Epithelial cell of esophagus (primary cell): ENCODE measurements around the gene AGT.

ENCODE experiments used
- DNase-seq: peaks from one replicate; pipeline ENCODE4 v3.0.0; 2010; ENCODE audit warnings: low read depth
- H3K4me3 ChIP-seq: 2 replicates; pipeline ENCODE4 v1.5.1; 2011; ENCODE audit warnings: mild to moderate bottlenecking, low read length, control low read depth
- CTCF ChIP-seq: IDR thresholded peaks from 2 replicates; pipeline ENCODE4 v1.5.1; 2011; ENCODE audit warnings: low read depth, mild to moderate bottlenecking, low read length, control low read depth, inconsistent platforms; ENCODE audit not compliant: insufficient read depth; ENCODE audit errors: missing control alignments

Gene AGT

GRCh38 chr1:230712470-230712942, 1.4 kb downstream of the AGT start:
- H3K4me3 ChIP-seq, result no peak overlapping the region
- no peak for TF ChIP-seq CTCF
- DNase-seq, result no peak

- DNase-seq, result peak; percentile 9
- no peak for TF ChIP-seq CTCF
- H3K4me3 ChIP-seq, result no peak overlapping the region
These were observed 2.7 kb downstream of the AGT start for GRCh38 chr1:230711245-230711644.

GRCh38 chr1:230710543-230710904, 3.4 kb downstream of the AGT start:
- DNase-seq, result no peak
- TF ChIP-seq CTCF, result no peak
- H3K4me3 ChIP-seq, result no peak overlapping the region

GRCh38 chr1:230709619-230710542, 4.0 kb downstream of the AGT start:
- H3K4me3 ChIP-seq, result no peak overlapping the region
- DNase-seq, result no peak
- no peak for TF ChIP-seq CTCF

GRCh38 chr1:230708631-230709580, 5.0 kb downstream of the AGT start:
- DNase-seq, result peak; percentile 31
- TF ChIP-seq CTCF, result no peak
- no peak overlapping the region for H3K4me3 ChIP-seq

- no peak overlapping the region for H3K4me3 ChIP-seq
- no peak for TF ChIP-seq CTCF
- no peak for DNase-seq
These were observed 5.9 kb downstream of the AGT start for GRCh38 chr1:230707732-230708630.
